ENCODE measurements around the gene ANO9. TPM values are rescaled to one million over a fixed set of nuclear protein-coding genes. Genes with fewer than 3 reads are reported as not detected.
"Not testable (repeated sequence)": the region's sequence is repeated elsewhere in the genome, so short reads cannot be mapped to it uniquely, and the experiment has no call there.

ANO9 gene
- total RNA-seq, 1 donor from 2014 or later: 33.8 TPM

- H3K27ac Mint-ChIP-seq: no peak overlapping the region
- no peaks in the 10 kb centered on the region for H3K27me3 Mint-ChIP-seq (ENCODE audit: insufficient read depth)
- peaks cover 10% of the 10 kb centered on the region for H3K36me3 Mint-ChIP-seq (ENCODE audit: low read depth)
- intact Hi-C loops (cut with micrococcal nuclease): loop anchor here (5.0 kb wide), 1 partner anchor 107 kb away; the partner anchor contains the start of gene IFITM1
- H3K4me3 Mint-ChIP-seq: peak overlapping the region; percentile 56
- H3K4me1 Mint-ChIP-seq (ENCODE audit: low read depth): peaks cover 20% of the 10 kb centered on the region
- no peaks in the 10 kb centered on the region for H3K9me3 Mint-ChIP-seq
- no peak for DNase-seq (ENCODE audit: low spot score)
Observed at GRCh38 chr11:419248-420005, 22.4 kb downstream of the ANO9 start.

GRCh38 chr11:418343-419247 is 23.2 kb downstream of the ANO9 start:
- Mint-ChIP-seq H3K4me3 (peak overlapping the region; percentile 11), H3K4me1 (ENCODE audit: low read depth) (peaks cover 24% of the 10 kb centered on the region), H3K27ac (no peak overlapping the region), H3K27me3 (ENCODE audit: insufficient read depth) (no peaks in the 10 kb centered on the region), H3K9me3 (no peaks in the 10 kb centered on the region), H3K36me3 (ENCODE audit: low read depth) (peaks cover 8% of the 10 kb centered on the region)
- no peak for DNase-seq (ENCODE audit: low spot score)
- intact Hi-C loops (cut with micrococcal nuclease): loop anchor here (5.0 kb wide), 1 partner anchor 106 kb away; the partner anchor contains the start of gene IFITM1

GRCh38 chr11:417652-418342 is 24.0 kb downstream of the ANO9 start:
- H3K9me3 Mint-ChIP-seq: no peaks in the 10 kb centered on the region
- no peak overlapping the region for H3K27ac Mint-ChIP-seq
- DNase-seq (ENCODE audit: low spot score): no peak
- peak overlapping the region; percentile 76 for H3K4me3 Mint-ChIP-seq
- peaks cover 8% of the 10 kb centered on the region for H3K36me3 Mint-ChIP-seq (ENCODE audit: low read depth)
- H3K27me3 Mint-ChIP-seq (ENCODE audit: insufficient read depth): no peaks in the 10 kb centered on the region
- peaks cover 30% of the 10 kb centered on the region for H3K4me1 Mint-ChIP-seq (ENCODE audit: low read depth)
- intact Hi-C loops (cut with micrococcal nuclease): loop anchor here (2.0 to 5.0 kb wide), 2 partner anchors 105 to 181 kb away; partner anchors contain the start of genes IFITM1, PSMD13 and SIRT3

- H3K27me3 Mint-ChIP-seq (ENCODE audit: insufficient read depth): no peaks in the 10 kb centered on the region
- peaks cover 5% of the 10 kb centered on the region for H3K36me3 Mint-ChIP-seq (ENCODE audit: low read depth)
- peak overlapping the region; percentile 44 for H3K27ac Mint-ChIP-seq
- peak overlapping the region; percentile 65 for H3K4me3 Mint-ChIP-seq
- intact Hi-C loops (cut with micrococcal nuclease): loop anchor here (2.0 to 5.0 kb wide), 2 partner anchors 105 to 180 kb away; partner anchors contain the start of genes IFITM1, PSMD13 and SIRT3
- DNase-seq (ENCODE audit: low spot score): peak; percentile 48
- H3K9me3 Mint-ChIP-seq: no peaks in the 10 kb centered on the region
- H3K4me1 Mint-ChIP-seq (ENCODE audit: low read depth): peaks cover 30% of the 10 kb centered on the region
Observed at GRCh38 chr11:416757-417621, 24.8 kb downstream of the ANO9 start.

GRCh38 chr11:416051-416756 is 25.6 kb downstream of the ANO9 start:
- no peaks in the 10 kb centered on the region for H3K9me3 Mint-ChIP-seq

GRCh38 chr11:415640-416041 is 26.2 kb downstream of the ANO9 start:
- no peak for DNase-seq (ENCODE audit: low spot score)
- H3K4me3 Mint-ChIP-seq: peak overlapping the region; percentile 97
- peaks cover 30% of the 10 kb centered on the region for H3K4me1 Mint-ChIP-seq (ENCODE audit: low read depth)
- H3K36me3 Mint-ChIP-seq (ENCODE audit: low read depth): peaks cover 5% of the 10 kb centered on the region
- no peaks in the 10 kb centered on the region for H3K9me3 Mint-ChIP-seq
- H3K27ac Mint-ChIP-seq: peak overlapping the region; percentile 79
- H3K27me3 Mint-ChIP-seq (ENCODE audit: insufficient read depth): no peaks in the 10 kb centered on the region
- intact Hi-C loops (cut with micrococcal nuclease): loop anchor here (1.0 to 5.0 kb wide), 5 partner anchors 8 to 179 kb away; partner anchors contain the start of genes IFITM1, PSMD13, RNH1 and SIRT3

More at GRCh38 chr11:416051-416756, 25.6 kb downstream of the ANO9 start:
- H3K27me3 Mint-ChIP-seq (ENCODE audit: insufficient read depth): no peaks in the 10 kb centered on the region
- peak overlapping the region; percentile 97 for H3K4me3 Mint-ChIP-seq
- peaks cover 5% of the 10 kb centered on the region for H3K36me3 Mint-ChIP-seq (ENCODE audit: low read depth)
- H3K4me1 Mint-ChIP-seq (ENCODE audit: low read depth): peaks cover 30% of the 10 kb centered on the region
- intact Hi-C loops (cut with micrococcal nuclease): loop anchor here (2.0 to 5.0 kb wide), 2 partner anchors 104 to 179 kb away; partner anchors contain the start of genes IFITM1, PSMD13 and SIRT3
- no peak for DNase-seq (ENCODE audit: low spot score)
- H3K27ac Mint-ChIP-seq: peak overlapping the region; percentile 79

- H3K27me3 Mint-ChIP-seq (ENCODE audit: insufficient read depth): no peaks in the 10 kb centered on the region
- H3K27ac Mint-ChIP-seq: peak overlapping the region; percentile 79
- peaks cover 5% of the 10 kb centered on the region for H3K36me3 Mint-ChIP-seq (ENCODE audit: low read depth)
- no peaks in the 10 kb centered on the region for H3K9me3 Mint-ChIP-seq
- peaks cover 30% of the 10 kb centered on the region for H3K4me1 Mint-ChIP-seq (ENCODE audit: low read depth)
- DNase-seq (ENCODE audit: low spot score): no peak
- H3K4me3 Mint-ChIP-seq: peak overlapping the region; percentile 97
- intact Hi-C loops (cut with micrococcal nuclease): no loop called here
Observed at GRCh38 chr11:414318-414857, 27.4 kb downstream of the ANO9 start.

GRCh38 chr11:413120-414081 is 28.4 kb downstream of the ANO9 start:
- peaks cover under 1% of the 10 kb centered on the region for H3K36me3 Mint-ChIP-seq (ENCODE audit: low read depth)
- no peak for DNase-seq (ENCODE audit: low spot score)
- H3K4me1 Mint-ChIP-seq (ENCODE audit: low read depth): peaks cover 30% of the 10 kb centered on the region
- H3K27me3 Mint-ChIP-seq (ENCODE audit: insufficient read depth): no peaks in the 10 kb centered on the region
- intact Hi-C loops (cut with micrococcal nuclease): no loop called here
- no peak overlapping the region for H3K27ac Mint-ChIP-seq
- H3K9me3 Mint-ChIP-seq: no peaks in the 10 kb centered on the region
- peak overlapping the region; percentile 76 for H3K4me3 Mint-ChIP-seq

GRCh38 chr11:412641-413119 is 29.1 kb downstream of the ANO9 start:
- H3K27ac Mint-ChIP-seq: no peak overlapping the region
- no peaks in the 10 kb centered on the region for H3K27me3 Mint-ChIP-seq (ENCODE audit: insufficient read depth)
- intact Hi-C loops (cut with micrococcal nuclease): no loop called here
- no peaks in the 10 kb centered on the region for H3K36me3 Mint-ChIP-seq (ENCODE audit: low read depth)
- H3K9me3 Mint-ChIP-seq: no peaks in the 10 kb centered on the region
- DNase-seq (ENCODE audit: low spot score): no peak
- no peak overlapping the region for H3K4me3 Mint-ChIP-seq
- H3K4me1 Mint-ChIP-seq (ENCODE audit: low read depth): peaks cover 30% of the 10 kb centered on the region

GRCh38 chr11:411520-411919 is 30.3 kb downstream of the ANO9 start:
- H3K27ac Mint-ChIP-seq; intact Hi-C loops (cut with micrococcal nuclease); H3K4me3 Mint-ChIP-seq; H3K9me3 Mint-ChIP-seq; H3K27me3 Mint-ChIP-seq (ENCODE audit: insufficient read depth); H3K36me3 Mint-ChIP-seq (ENCODE audit: low read depth); DNase-seq (ENCODE audit: low spot score): not testable (repeated sequence)
- peaks cover 30% of the 10 kb centered on the region for H3K4me1 Mint-ChIP-seq (ENCODE audit: low read depth)
